Measurements from ENCODE around the gene EPOP. TPM values are rescaled to one million over a fixed set of nuclear protein-coding genes. Genes with fewer than 3 reads are reported as not detected.
A peak's percentile ranks its signal among the peaks of the same experiment; 100 is the strongest.
"Not testable (repeated sequence)": the region's sequence is repeated elsewhere in the genome, so short reads cannot be mapped to it uniquely, and the experiment has no call there.

EPOP gene
- total RNA-seq, 2 donors from 2014 or later: 27.5 to 31.3 TPM

- Mint-ChIP-seq H3K36me3 (no peaks in the 10 kb centered on the region), H3K27ac (no peak overlapping the region), H3K9me3 (no peaks in the 10 kb centered on the region)
- ATAC-seq (no peak), DNase-seq (ENCODE audit: low spot score in 2 of 2) (no peak)
These were observed 46.3 kb downstream of the EPOP start for GRCh38 chr17:38628441-38628840.

GRCh38 chr17:38627957-38628356 is 46.8 kb downstream of the EPOP start:
- Mint-ChIP-seq H3K36me3 (no peaks in the 10 kb centered on the region), H3K27ac (no peak overlapping the region), H3K9me3 (no peaks in the 10 kb centered on the region)
- no peak for ATAC-seq
- no peak for DNase-seq (ENCODE audit: low spot score in 2 of 2)

- not testable (repeated sequence) for ATAC-seq; H3K9me3 Mint-ChIP-seq; DNase-seq (ENCODE audit: low spot score in 2 of 2); H3K36me3 Mint-ChIP-seq; H3K27ac Mint-ChIP-seq
These were observed 48.0 kb downstream of the EPOP start for GRCh38 chr17:38626606-38627226.

GRCh38 chr17:38625482-38625881 is 49.3 kb downstream of the EPOP start:
- no peak overlapping the region for H3K27ac Mint-ChIP-seq
- ATAC-seq (no peak), DNase-seq (ENCODE audit: low spot score in 2 of 2) (no peak)
- H3K9me3 Mint-ChIP-seq: no peaks in the 10 kb centered on the region
- no peaks in the 10 kb centered on the region for H3K36me3 Mint-ChIP-seq

- DNase-seq (ENCODE audit: low spot score in 2 of 2); H3K27ac Mint-ChIP-seq; H3K9me3 Mint-ChIP-seq; H3K36me3 Mint-ChIP-seq: not testable (repeated sequence)
- peak in 1 of 2 donors; percentile 44 for ATAC-seq
These were observed 49.9 kb downstream of the EPOP start for GRCh38 chr17:38624782-38625355.

Other genes starting within 250 kb of the EPOP start
- gene ARHGAP23, start 246.5 kb downstream of the EPOP start, total RNA-seq: 1 to 10 TPM in 1 of 2 donors, under 1 TPM in 1; 0.43 to 1.3 TPM
- 1 to 10 TPM; 1.1 to 1.2 TPM for gene SRCIN1, start 69.0 kb downstream of the EPOP start, total RNA-seq
- gene MLLT6, start 30.3 kb upstream of the EPOP start, total RNA-seq: 100 to 1,000 TPM; 204 to 288 TPM
- 10 to 100 TPM; 32.7 to 40.7 TPM for gene CISD3, start 55.4 kb upstream of the EPOP start, total RNA-seq
- 1 to 10 TPM; 3.1 to 6.9 TPM for gene PCGF2, start 73.4 kb upstream of the EPOP start, total RNA-seq
- gene PSMB3, start 77.8 kb upstream of the EPOP start, total RNA-seq: 100 to 1,000 TPM; 339 to 405 TPM
- gene PIP4K2B, start 124.6 kb upstream of the EPOP start, total RNA-seq: 10 to 100 TPM; 38.4 to 45.5 TPM
- 10 to 100 TPM; 19.2 to 41.9 TPM for gene CWC25, start 150.4 kb upstream of the EPOP start, total RNA-seq
- gene RPL23, start 178.8 kb upstream of the EPOP start, total RNA-seq: 1,000 to 10,000 TPM; 1,602 to 2,658 TPM
- 100 to 1,000 TPM; 141 to 185 TPM for gene LASP1, start 195.1 kb upstream of the EPOP start, total RNA-seq

Measured in activated naive CD4-positive, alpha-beta T cell treated with anti-CD3 and anti-CD28 coated beads, Interleukin-2, amount 50 U/mL, for 72 hours (primary cell).